ENCODE measurements around the gene GJE1.

DNA sequence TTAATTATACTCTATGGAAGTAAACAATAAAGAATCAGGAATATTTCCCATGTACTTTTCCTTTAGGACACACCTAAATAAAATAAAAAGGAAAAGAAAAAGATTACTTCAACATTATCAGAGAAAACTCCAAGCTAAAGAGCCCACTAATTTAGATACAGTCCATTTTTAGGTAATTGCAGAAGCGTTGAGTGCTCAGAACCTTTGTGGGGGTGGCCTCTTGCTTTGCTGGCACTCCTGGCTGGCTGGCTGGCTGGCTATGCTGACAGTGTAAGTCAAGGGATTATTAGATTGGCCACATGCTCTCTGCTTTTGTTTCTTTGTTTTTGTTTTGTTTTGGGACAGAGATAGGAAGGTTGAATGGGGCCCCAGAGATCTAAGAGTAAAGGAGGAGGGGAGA is at the start of gene GJE1:
- TF ChIP-seq, protein P1, sequence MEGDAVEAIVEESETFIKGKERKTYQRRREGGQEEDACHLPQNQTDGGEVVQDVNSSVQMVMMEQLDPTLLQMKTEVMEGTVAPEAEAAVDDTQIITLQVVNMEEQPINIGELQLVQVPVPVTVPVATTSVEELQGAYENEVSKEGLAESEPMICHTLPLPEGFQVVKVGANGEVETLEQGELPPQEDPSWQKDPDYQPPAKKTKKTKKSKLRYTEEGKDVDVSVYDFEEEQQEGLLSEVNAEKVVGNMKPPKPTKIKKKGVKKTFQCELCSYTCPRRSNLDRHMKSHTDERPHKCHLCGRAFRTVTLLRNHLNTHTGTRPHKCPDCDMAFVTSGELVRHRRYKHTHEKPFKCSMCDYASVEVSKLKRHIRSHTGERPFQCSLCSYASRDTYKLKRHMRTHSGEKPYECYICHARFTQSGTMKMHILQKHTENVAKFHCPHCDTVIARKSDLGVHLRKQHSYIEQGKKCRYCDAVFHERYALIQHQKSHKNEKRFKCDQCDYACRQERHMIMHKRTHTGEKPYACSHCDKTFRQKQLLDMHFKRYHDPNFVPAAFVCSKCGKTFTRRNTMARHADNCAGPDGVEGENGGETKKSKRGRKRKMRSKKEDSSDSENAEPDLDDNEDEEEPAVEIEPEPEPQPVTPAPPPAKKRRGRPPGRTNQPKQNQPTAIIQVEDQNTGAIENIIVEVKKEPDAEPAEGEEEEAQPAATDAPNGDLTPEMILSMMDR (IDR thresholded peaks at IDR 0.05), result no peak
- no peak for TF ChIP-seq POLR2A (IDR thresholded peaks at IDR 0.05)
